Thyroid gland (tissue), 4 donors: ENCODE data around the gene RMI1. TPM values are rescaled to one million over a fixed set of nuclear protein-coding genes. Genes with fewer than 3 reads are reported as not detected.

Experiments used
- DNase-seq, 2 donors: peaks; one replicate each; pipeline ENCODE4 v3.0.0-alpha.2; 2019
- H3K27ac ChIP-seq, 3 donors: fragments of 200-600 bp; sonication (generic); 1 replicate in 2 of 3; 2 replicates in 1 of 3; pipeline ENCODE4 v1.5.1; 2016 to 2019; ENCODE audit warnings: mild to moderate bottlenecking in 1 of 3, moderate library complexity in 1 of 3
- H3K27me3 ChIP-seq: fragments of 200-600 bp; sonication (generic); one replicate; pipeline ENCODE4 v1.5.1; 2019
- H3K36me3 ChIP-seq, 2 donors: fragments of 200-600 bp; sonication (generic); one replicate each; pipeline ENCODE4 v1.5.1; 2016 to 2019
- H3K4me1 ChIP-seq, 2 donors: fragments of 200-600 bp; sonication (generic); one replicate each; pipeline ENCODE4 v1.5.1; 2017 to 2019
- H3K4me3 ChIP-seq, 3 donors: fragments of 200-600 bp; sonication (generic); replicated peaks in 1 of 3; 1 replicate in 2 of 3; 2 replicates in 1 of 3; pipeline ENCODE4 v1.5.1; 2016; ENCODE audit warnings: mild to moderate bottlenecking in 1 of 3
- H3K9me3 ChIP-seq: fragments of 200-600 bp; sonication (generic); one replicate; pipeline ENCODE4 v1.5.1; 2017
- CTCF ChIP-seq, 6 experiments: fragments of 200-600 bp in 3 of 6; fragments of 450-650 bp in 3 of 6; sonication (generic) in 3 of 6; IDR thresholded peaks; one replicate each; pipeline ENCODE4 v1.5.1; 2016 to 2019; ENCODE audit warnings: antibody characterized with exemption in 6 of 6, mild to moderate bottlenecking in 2 of 6, inconsistent platforms in 1 of 6, moderate library complexity in 1 of 6
- POLR2A ChIP-seq, 2 donors: fragments of 450-650 bp; IDR thresholded peaks; one replicate each; pipeline ENCODE4 v1.6.1; 2017; ENCODE audit warnings: antibody characterized with exemption in 2 of 2, mild to moderate bottlenecking in 2 of 2, moderate library complexity in 1 of 2
- WGBS, 2 donors: methylation state at CpG; one replicate each; pipeline ENCODE4 v1.1.5; 2017; 5-methylcytosine and 5-hydroxymethylcytosine counted together
- intact Hi-C: fragments of 100-400 bp; cut with DNase I; formaldehyde crosslinking; loops from one replicate; pipeline ENCODE4 v1.15.1; 2023
- total RNA-seq, 4 donors: library from RNA; depleted of rRNA; stranded (reverse); fragments of >200 nt; gene quantifications; one replicate each; pipeline ENCODE4 v1.2.3, GENCODE V29; 2016

The RMI1 gene
- total RNA-seq, 4 donors from 2014 or later = 7.2 to 11.4 (median 9.7) TPM

- no peak for TF ChIP-seq CTCF (IDR thresholded peaks at IDR 0.05)
- no peak for TF ChIP-seq POLR2A (IDR thresholded peaks at IDR 0.05)
- intact Hi-C loops = loop anchor here (5.0 kb wide), 1 partner anchor 328 kb away; no protein-coding TSS in a partner anchor
- Histone ChIP-seq H3K4me3 (no peak overlapping the region), H3K4me1 (peaks cover 23 to 27% of the 10 kb centered on the region in 2 donors), H3K36me3 (no peaks in the 10 kb centered on the region), H3K27me3 (no peaks in the 10 kb centered on the region), H3K27ac (peak overlapping the region; percentile 46 to 84 (median 75)), H3K9me3 (no peaks in the 10 kb centered on the region)
- 89 to 90% methylated on average over 5 of the region's 5 CpGs for WGBS, 2 donors
- no peak for DNase-seq
Measured at GRCh38 chr9:83934569-83935275, 45.9 kb upstream of the RMI1 start.

DNA sequence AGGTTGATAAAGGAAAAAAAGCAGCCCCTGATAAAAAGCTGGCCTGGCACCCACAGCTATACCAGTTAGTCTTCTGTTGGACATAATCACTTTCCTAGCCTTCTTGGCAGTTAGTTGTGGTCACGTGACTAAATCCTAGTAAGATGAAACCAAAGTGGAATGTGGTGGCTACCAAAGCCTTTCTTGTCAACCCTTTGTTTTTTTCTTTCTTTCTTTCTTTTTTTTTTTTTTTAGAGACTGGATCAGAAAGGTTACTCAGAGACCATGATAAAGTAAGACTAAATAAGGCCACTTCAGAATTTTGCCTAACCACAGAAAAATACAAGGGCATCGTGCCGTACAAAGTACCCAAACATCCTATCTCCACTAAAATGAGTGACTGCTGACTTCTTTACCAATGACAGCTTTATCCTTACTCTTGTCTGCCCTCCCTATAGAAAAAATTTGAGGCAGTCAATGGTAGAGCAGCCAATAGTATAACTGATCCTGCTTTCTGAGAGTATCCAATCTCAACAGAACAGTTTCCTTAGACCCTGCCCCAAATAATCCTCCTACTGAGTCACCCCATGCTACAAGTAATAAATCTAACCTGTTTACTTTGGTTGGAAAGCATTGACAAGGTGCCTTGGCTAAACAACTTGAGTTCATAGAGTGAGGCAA lies 45.2 kb upstream of the RMI1 start:
- 48 to 61% methylated on average over 3 of the region's 3 CpGs for WGBS, 2 donors
- TF ChIP-seq CTCF (IDR thresholded peaks at IDR 0.05) (no peak), POLR2A (IDR thresholded peaks at IDR 0.05) (peak in 1 of 2 donors; percentile 10)
- no peaks in the 10 kb centered on the region for H3K27me3 ChIP-seq
- H3K27ac ChIP-seq = peak overlapping the region; percentile 46 to 84 (median 75)
- H3K4me3 ChIP-seq = no peak overlapping the region
- H3K4me1 ChIP-seq = peaks cover 27 to 28% of the 10 kb centered on the region in 2 donors
- H3K36me3 ChIP-seq = no peaks in the 10 kb centered on the region
- H3K9me3 ChIP-seq = no peaks in the 10 kb centered on the region
- peak; percentile 33 to 48 for DNase-seq
- intact Hi-C loops = loop anchor here (5.0 kb wide), 1 partner anchor 327 kb away; no protein-coding TSS in a partner anchor

- H3K9me3 ChIP-seq = no peaks in the 10 kb centered on the region
- intact Hi-C loops = loop anchor here (5.0 kb wide), 1 partner anchor 326 kb away; no protein-coding TSS in a partner anchor
- TF ChIP-seq POLR2A (IDR thresholded peaks at IDR 0.05) (no peak), CTCF (IDR thresholded peaks at IDR 0.05) (no peak)
- peaks cover 30 to 34% of the 10 kb centered on the region in 2 donors for H3K4me1 ChIP-seq
- H3K27ac ChIP-seq = peak overlapping the region in 1 of 3 donors; percentile 1
- no peaks in the 10 kb centered on the region for H3K36me3 ChIP-seq
- H3K27me3 ChIP-seq = no peaks in the 10 kb centered on the region
- 82 to 90% methylated on average over 6 of the region's 6 CpGs for WGBS, 2 donors
- no peak overlapping the region for H3K4me3 ChIP-seq
- DNase-seq = no peak
Measured at GRCh38 chr9:83936523-83936922, 44.1 kb upstream of the RMI1 start.

DNA sequence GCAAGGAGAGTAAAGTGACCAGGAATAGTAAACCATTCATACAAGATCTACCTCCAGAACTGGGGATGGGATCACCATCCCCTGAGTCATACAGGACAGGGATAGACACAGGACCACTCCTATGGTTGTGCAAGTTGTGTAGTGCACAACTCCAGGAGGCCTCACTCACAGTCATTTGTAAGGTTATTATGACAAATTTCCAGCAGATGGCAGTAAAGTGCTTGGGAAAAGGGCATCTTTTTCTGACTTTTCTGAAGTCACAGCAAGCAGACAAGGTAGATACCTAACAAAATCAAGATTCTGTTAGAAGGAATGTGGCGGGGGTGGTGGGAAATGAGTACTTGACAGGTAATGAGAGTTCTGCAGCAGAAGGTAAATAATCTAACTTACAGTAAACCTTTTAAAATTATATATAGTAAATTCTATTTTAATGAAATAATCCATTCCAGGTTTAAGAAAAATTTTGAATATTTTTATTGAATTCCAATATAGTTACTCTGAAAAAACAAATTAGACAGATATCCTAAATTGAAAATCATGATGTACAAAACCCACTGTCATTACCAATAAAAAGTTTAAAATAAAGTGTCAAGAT lies 42.6 kb upstream of the RMI1 start:
- Histone ChIP-seq H3K4me3 (no peak overlapping the region), H3K36me3 (no peaks in the 10 kb centered on the region), H3K27me3 (no peaks in the 10 kb centered on the region), H3K9me3 (no peaks in the 10 kb centered on the region), H3K4me1 (peaks cover 30 to 34% of the 10 kb centered on the region in 2 donors), H3K27ac (no peak overlapping the region)
- DNase-seq = peak; percentile 38 to 39
- TF ChIP-seq POLR2A (IDR thresholded peaks at IDR 0.05) (no peak), CTCF (IDR thresholded peaks at IDR 0.05) (peak in 5 of 6 experiments; percentile 36 to 78 (median 68))
- WGBS, 2 donors = 15 to 45% methylated on average over 1 of the region's 1 CpG
- intact Hi-C loops = loop anchor here (5.0 kb wide), 1 partner anchor 324 kb away; no protein-coding TSS in a partner anchor
